GM12873 (cell line): ENCODE measurements around the gene KIF26B.

Experiments used
- CTCF ChIP-seq: IDR thresholded peaks from 2 replicates; pipeline ENCODE4 v1.5.1; 2012; ENCODE audit warnings: low read depth, mild to moderate bottlenecking, moderate library complexity, low read length, control low read depth; ENCODE audit not compliant: insufficient read depth; ENCODE audit errors: missing control alignments

The KIF26B gene

DNA sequence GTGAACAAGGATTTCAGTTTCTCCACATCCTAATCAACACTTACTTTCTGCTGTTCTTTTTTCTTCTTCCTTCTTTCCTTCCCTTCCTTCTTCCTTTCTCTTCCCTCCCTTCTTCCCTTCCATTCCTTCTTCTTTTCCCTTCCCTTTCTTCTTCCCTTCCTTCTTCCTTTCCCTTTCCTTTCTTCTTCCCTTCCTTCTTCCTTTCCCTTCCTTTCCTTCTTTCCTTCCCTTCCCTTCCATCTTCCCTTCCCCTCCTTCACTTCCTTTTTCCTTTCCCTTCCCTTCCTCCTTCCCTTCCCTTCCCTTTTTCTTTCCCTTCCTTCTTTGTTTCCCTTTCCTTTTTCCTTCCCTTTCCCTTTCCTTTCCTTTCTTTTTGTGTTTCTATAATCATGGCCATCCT lies 115.3 kb downstream of the KIF26B start:
- TF ChIP-seq CTCF, result no peak

GRCh38 chr1:245270972-245271371 lies 116.2 kb downstream of the KIF26B start:
- TF ChIP-seq CTCF, result no peak

DNA sequence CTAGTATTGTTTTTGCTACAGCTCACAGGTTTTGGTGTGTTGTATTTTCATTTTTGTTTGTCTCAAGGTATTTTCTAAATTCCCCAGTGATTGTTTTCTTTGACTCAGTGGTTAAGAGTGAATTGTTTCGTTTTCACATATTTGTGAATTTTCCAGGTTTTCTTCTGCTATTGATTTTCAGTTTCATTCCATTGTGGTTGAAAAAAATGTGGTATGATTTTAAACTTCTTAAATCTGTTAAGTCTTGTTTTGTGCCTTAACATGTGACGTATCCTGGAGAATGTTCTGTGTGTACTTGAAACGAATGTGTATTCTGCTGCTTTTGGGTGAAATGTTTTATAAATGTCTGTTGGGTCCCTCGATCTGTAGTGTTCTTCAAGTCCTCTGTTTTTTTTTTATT lies 117.9 kb downstream of the KIF26B start:
- no peak for TF ChIP-seq CTCF

GRCh38 chr1:245276445-245276844 lies 121.7 kb downstream of the KIF26B start:
- TF ChIP-seq CTCF, result no peak

DNA sequence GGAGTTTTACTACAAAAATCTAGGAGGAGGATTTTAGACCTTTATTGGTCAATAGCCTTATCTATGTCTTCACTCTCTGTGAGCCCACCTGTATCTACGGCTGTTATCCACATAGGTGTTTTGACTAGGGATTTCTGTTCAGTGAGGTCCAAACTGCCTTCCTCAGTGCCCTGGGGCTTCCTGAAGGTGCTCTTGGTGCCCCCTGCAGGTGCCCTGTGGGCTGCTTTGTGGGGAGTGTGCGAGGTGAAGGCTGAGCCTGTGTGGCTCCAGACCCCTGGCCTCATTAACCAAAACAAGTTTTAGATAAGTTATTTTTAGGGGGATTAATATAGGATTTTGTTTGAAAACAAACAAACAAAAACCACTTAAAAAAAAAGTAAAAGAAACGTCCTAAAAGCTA lies 122.5 kb downstream of the KIF26B start:
- peak; percentile 27 for TF ChIP-seq CTCF

DNA sequence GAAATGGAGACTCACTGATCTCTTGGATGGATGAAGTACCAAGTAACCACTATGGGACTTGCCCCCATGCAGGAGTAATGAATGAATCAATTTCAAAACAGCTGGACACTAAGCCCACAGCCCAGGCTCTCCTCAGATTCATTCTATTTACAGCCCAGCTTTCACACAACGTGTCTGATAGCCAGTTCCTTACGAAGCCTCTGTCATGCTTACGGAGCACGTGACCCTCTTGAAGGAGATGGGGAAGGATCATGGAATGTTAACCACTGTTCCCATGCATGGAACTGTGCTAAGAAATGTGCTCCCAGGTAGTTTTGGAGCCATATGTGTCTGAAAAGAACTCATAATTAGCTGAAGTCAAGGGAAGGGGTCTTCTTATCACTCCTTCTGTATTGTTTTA lies 124.1 kb downstream of the KIF26B start:
- no peak for TF ChIP-seq CTCF

DNA sequence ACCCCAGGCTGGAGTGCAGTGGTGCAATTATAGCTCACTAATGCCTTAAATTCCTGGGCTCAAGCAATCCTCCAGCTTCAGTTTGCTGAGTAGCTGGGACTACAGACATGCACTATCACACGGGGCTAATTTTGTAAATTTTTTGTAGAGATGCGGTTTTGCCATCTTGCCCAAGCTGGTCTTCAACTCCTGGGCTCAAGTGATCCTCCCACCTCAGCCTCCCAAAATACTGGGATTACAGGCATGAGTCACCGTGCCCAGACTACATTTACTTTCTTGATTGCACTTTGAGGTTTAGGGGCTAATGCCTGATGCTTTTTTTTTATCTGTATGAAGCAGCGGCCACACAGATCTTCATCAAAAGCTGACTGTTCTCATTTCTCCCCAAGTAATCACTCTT lies 124.6 kb downstream of the KIF26B start:
- no peak for TF ChIP-seq CTCF
